Activated CD4-positive, CD25-positive, alpha-beta regulatory T cell treated with anti-CD3 and anti-CD28 coated beads, Interleukin-2, amount 50 U/mL, for 24 hours (primary cell): ENCODE results near the gene RNF157.

ENCODE experiments used
- ATAC-seq, 2 donors: fragments of 150-1000 bp; cut with Tn5 transposase; one replicate each; pipeline ENCODE4 v1.10.0; 2021; ENCODE audit warnings: mild to moderate bottlenecking in 1 of 2, moderate library complexity in 1 of 2

The RNF157 gene

GRCh38 chr17:76122431-76123190 is 117.7 kb downstream of the RNF157 start:
- no peak for ATAC-seq

- peak; percentile 10 to 25 for ATAC-seq
Measured at GRCh38 chr17:76121932-76122430, 118.3 kb downstream of the RNF157 start.

GRCh38 chr17:76120658-76121008 is 119.7 kb downstream of the RNF157 start:
- no peak for ATAC-seq

- no peak for ATAC-seq
Measured at GRCh38 chr17:76119409-76120371, 120.6 kb downstream of the RNF157 start.

- no peak for ATAC-seq
Measured at GRCh38 chr17:76115138-76115754, 125.0 kb downstream of the RNF157 start.

- ATAC-seq: no peak
Measured at GRCh38 chr17:76111956-76112355, 128.3 kb downstream of the RNF157 start.

- ATAC-seq: no peak
Measured at GRCh38 chr17:76107509-76107908, 132.8 kb downstream of the RNF157 start.

- ATAC-seq: no peak
Measured at GRCh38 chr17:76106703-76107102, 133.6 kb downstream of the RNF157 start.

- no peak for ATAC-seq
Measured at GRCh38 chr17:76104896-76105231, 135.4 kb downstream of the RNF157 start.

GRCh38 chr17:76104140-76104895 is 136.0 kb downstream of the RNF157 start:
- no peak for ATAC-seq

- peak; percentile 87 to 88 for ATAC-seq
Measured at GRCh38 chr17:76103274-76104139, 136.8 kb downstream of the RNF157 start, which contains the start of gene EXOC7. TSS of gene EXOC7 (minus strand) at chr17:76103787. CDS start at chr17:76103692, 95 bp downstream.

GRCh38 chr17:76102944-76103273 is 137.4 kb downstream of the RNF157 start:
- no peak for ATAC-seq

- no peak for ATAC-seq
Measured at GRCh38 chr17:76097716-76098295, 142.5 kb downstream of the RNF157 start.

GRCh38 chr17:76095943-76096342 is 144.3 kb downstream of the RNF157 start:
- no peak for ATAC-seq

GRCh38 chr17:76094046-76094445 is 146.2 kb downstream of the RNF157 start:
- no peak for ATAC-seq

GRCh38 chr17:76092526-76093413 is 147.5 kb downstream of the RNF157 start:
- ATAC-seq: no peak
